GM12878 (cell line): ENCODE data around the gene HJV. TPM values are rescaled to one million over a fixed set of nuclear protein-coding genes. Genes with fewer than 3 reads are reported as not detected.
A peak's percentile ranks its signal among the peaks of the same experiment; 100 is the strongest.

Experiments used
- ATAC-seq: fragments of 200-7000 bp; cut with Tn5 transposase; 3 replicates; pipeline ENCODE4 v1.9.1; 2020; ENCODE audit warnings: mild to moderate bottlenecking, moderate library complexity
- BruUV-seq: library from RNA; stranded (reverse); fragments of 400-500 nt; replicated peaks from 2 replicates; lab custom pipeline; 2021; lab: Mats Ljungman, UMichigan
- CTCF ChIA-PET: fragments of 300-600 bp; sonication (Branson Sonifier 250); formaldehyde crosslinking; extraction: SDS; loops from one replicate; lab custom pipeline; 2021; ENCODE audit warnings: inconsistent platforms; lab: Yijun Ruan, JAX
- POLR2A ChIA-PET: fragments of 350-600 bp; formaldehyde crosslinking; extraction: SDS; loops from one replicate; lab custom pipeline; 2021; ENCODE audit warnings: inconsistent platforms; lab: Charles Lee
- RAD21 ChIA-PET: fragments of 300-600 bp; sonication (Branson Sonifier 250); formaldehyde crosslinking; loops from one replicate; lab custom pipeline; 2023; ENCODE audit warnings: antibody characterized with exemption; ENCODE audit not compliant: unreplicated experiment; lab: Charles Lee
- SMC1A ChIA-PET: fragments of 300-600 bp; sonication (Branson Sonifier 250); formaldehyde crosslinking; loops from one replicate; lab custom pipeline; 2023; ENCODE audit not compliant: unreplicated experiment, uncharacterized antibody; lab: Charles Lee
- DNase-seq: peaks from one replicate; pipeline ENCODE4 v3.0.0-alpha.2; 2011; ENCODE audit warnings: low read depth, low spot score
- FAIRE-seq: peaks from 3 replicates; lab custom pipeline; 2011; peaks lifted over from hg19 to GRCh38; lab: Jason Lieb, UNC
- H2AFZ ChIP-seq: 2 replicates; pipeline ENCODE4 v1.6.0; 2011; ENCODE audit warnings: low read depth, low read length, control low read depth; ENCODE audit not compliant: control insufficient read depth
- H3K27ac ChIP-seq: 2 replicates; pipeline ENCODE4 v1.5.1; 2011; ENCODE audit warnings: control low read depth; ENCODE audit not compliant: control insufficient read depth, insufficient read depth
- H3K27me3 ChIP-seq, 2 experiments: replicated peaks in 1 of 2; 2 replicates each; pipeline versions ENCODE4 v1.6.0 to v1.6.1; 2011; ENCODE audit warnings: low read length in 1 of 2; ENCODE audit not compliant: control insufficient read depth in 2 of 2, insufficient read depth in 2 of 2
- H3K36me3 ChIP-seq, 2 experiments: 2 replicates each; pipeline ENCODE4 v1.5.1; 2011; ENCODE audit warnings: low read length in 1 of 2; ENCODE audit not compliant: control insufficient read depth in 2 of 2, insufficient read depth in 2 of 2
- H3K4me1 ChIP-seq: 2 replicates; pipeline ENCODE4 v1.6.1; 2011; ENCODE audit warnings: mild to moderate bottlenecking, low read length, moderate library complexity, mixed read lengths; ENCODE audit not compliant: control insufficient read depth, insufficient read depth
- H3K4me2 ChIP-seq: 2 replicates; pipeline ENCODE4 v1.6.0; 2011; ENCODE audit warnings: control low read depth; ENCODE audit not compliant: control insufficient read depth, insufficient read depth
- H3K4me3 ChIP-seq: fragments of 200-600 bp; sonication (generic); 2 replicates; pipeline ENCODE4 v1.5.1; 2016
- H3K79me2 ChIP-seq: 2 replicates; pipeline ENCODE4 v1.6.0; 2011; ENCODE audit warnings: low read length; ENCODE audit not compliant: control insufficient read depth, insufficient read depth
- H3K9ac ChIP-seq: 2 replicates; pipeline ENCODE4 v1.8.0; 2011; ENCODE audit warnings: low read length, control low read depth, mixed read lengths; ENCODE audit not compliant: control insufficient read depth, insufficient read depth
- H3K9me3 ChIP-seq: replicated peaks from 3 replicates; pipeline ENCODE4 v1.5.1; 2011; ENCODE audit warnings: mild to moderate bottlenecking, low read length; ENCODE audit not compliant: control insufficient read depth, insufficient read depth
- H4K20me1 ChIP-seq: 2 replicates; pipeline ENCODE4 v1.6.0; 2011; ENCODE audit not compliant: control insufficient read depth, insufficient read depth
- CTCF ChIP-seq, 3 experiments: IDR thresholded peaks in 2 of 3; conservative IDR thresholded peaks in 1 of 3; 2 replicates each; pipeline ENCODE4 v1.5.1; 2011; ENCODE audit warnings: low read depth in 3 of 3, low read length in 3 of 3, mild to moderate bottlenecking in 3 of 3, control low read depth in 2 of 3, moderate library complexity in 2 of 3, inconsistent platforms in 1 of 3, mixed read lengths in 1 of 3; ENCODE audit not compliant: control insufficient read depth in 2 of 3, insufficient read depth in 1 of 3; ENCODE audit errors: extremely low read depth in 1 of 3
- GABPA ChIP-seq: IDR thresholded peaks from 2 replicates; pipeline ENCODE4 v1.6.1; 2014; ENCODE audit warnings: antibody characterized with exemption, low read depth, mild to moderate bottlenecking, inconsistent platforms
- IKZF2 ChIP-seq, 2 experiments: fragments of 450-650 bp; IDR thresholded peaks; 2 replicates each; pipeline ENCODE4 v1.6.1; 2017; ENCODE audit warnings: mild to moderate bottlenecking in 2 of 2, moderate library complexity in 2 of 2
- JUNB ChIP-seq: IDR thresholded peaks from 2 replicates; pipeline ENCODE4 v1.6.1; 2016; ENCODE audit warnings: antibody characterized with exemption, mild to moderate bottlenecking
- LARP7 ChIP-seq: fragments of 450-650 bp; IDR thresholded peaks from 2 replicates; pipeline ENCODE4 v1.6.1; 2017; ENCODE audit warnings: mild to moderate bottlenecking
- NR2F1 ChIP-seq: fragments of 450-650 bp; conservative IDR thresholded peaks from 2 replicates; pipeline ENCODE4 v1.6.1; 2017; ENCODE audit warnings: mild to moderate bottlenecking
- NRF1 ChIP-seq: conservative IDR thresholded peaks from 2 replicates; pipeline ENCODE4 v1.6.1; 2011; ENCODE audit warnings: mild to moderate bottlenecking, low read depth, low read length, improper control_type of control experiment
- RAD21 ChIP-seq: IDR thresholded peaks from 2 replicates; pipeline ENCODE4 v1.6.1; 2011; ENCODE audit warnings: mild to moderate bottlenecking, low read depth, low read length, moderate library complexity; ENCODE audit not compliant: insufficient read depth
- RAD51 ChIP-seq: fragments of 450-650 bp; IDR thresholded peaks from 2 replicates; pipeline ENCODE4 v1.6.1; 2016; ENCODE audit warnings: moderate library complexity, mild to moderate bottlenecking, inconsistent platforms
- SKIL ChIP-seq: fragments of 450-650 bp; IDR thresholded peaks from 2 replicates; pipeline ENCODE4 v1.6.1; 2017; ENCODE audit warnings: mild to moderate bottlenecking, low read depth, inconsistent platforms; ENCODE audit not compliant: poor library complexity, severe bottlenecking
- SMC3 ChIP-seq: IDR thresholded peaks from 2 replicates; pipeline ENCODE4 v1.6.1; 2011; ENCODE audit warnings: low read length, improper control_type of control experiment, borderline replicate concordance
- ZNF592 ChIP-seq: fragments of 450-650 bp; IDR thresholded peaks from 2 replicates; pipeline ENCODE4 v1.6.1; 2017; ENCODE audit warnings: mild to moderate bottlenecking, moderate library complexity
- WGBS: methylation state at CpG from one replicate; pipeline ENCODE4 v1.1.6; 2016; ENCODE audit warnings: low lambda C conversion rate; ENCODE audit not compliant: insufficient replicate concordance, insufficient coverage; ENCODE audit errors: missing lambda C conversion rate; 5-methylcytosine and 5-hydroxymethylcytosine counted together
- in situ Hi-C: fragments of 300-500 bp; cut with MboI; formaldehyde crosslinking; loops from 9 replicates; pipeline ENCODE4 v1.14.3; 2018; ENCODE audit warnings: mixed read lengths
- intact Hi-C: fragments of 100-400 bp; cut with micrococcal nuclease; formaldehyde crosslinking; loops from one replicate; pipeline ENCODE4 v1.14.2; 2022; ENCODE audit not compliant: unreplicated experiment
- polyA plus RNA-seq, 11 experiments: library from polyadenylated mRNA; depleted of rRNA in 4 of 11; unstranded in 6 of 11; stranded (reverse) in 5 of 11; fragments of >200 nt; fragmentation: Nextera tagmentation in 4 of 11; fragmentation: Illumina TruSeq in 1 of 11; extraction: Ambion mirVana in 4 of 11; extraction: Trizol in 1 of 11; gene quantifications; 1 replicate in 1 of 11; 2 replicates in 10 of 11; pipeline versions ENCODE4 v1.2.1 to v1.2.3, GENCODE V29; 2011 to 2016; ENCODE audit warnings: inconsistent platforms in 2 of 11, missing spikeins in 2 of 11, low read depth in 1 of 11
- total RNA-seq, 4 experiments: library from RNA; depleted of rRNA in 3 of 4; stranded (reverse); fragments of >200 nt in 3 of 4; fragmentation: Illumina TruSeq in 1 of 4; extraction: Trizol in 1 of 4; gene quantifications; 2 replicates each; pipeline versions ENCODE4 v1.2.1 to v1.2.3, GENCODE V29; 2013 to 2021

Gene HJV
- total and polyA plus RNA-seq, 10 of the 15 experiments (the other 5 are each of a cell fraction or from before 2014, with no cell fraction given) = not detected

DNA sequence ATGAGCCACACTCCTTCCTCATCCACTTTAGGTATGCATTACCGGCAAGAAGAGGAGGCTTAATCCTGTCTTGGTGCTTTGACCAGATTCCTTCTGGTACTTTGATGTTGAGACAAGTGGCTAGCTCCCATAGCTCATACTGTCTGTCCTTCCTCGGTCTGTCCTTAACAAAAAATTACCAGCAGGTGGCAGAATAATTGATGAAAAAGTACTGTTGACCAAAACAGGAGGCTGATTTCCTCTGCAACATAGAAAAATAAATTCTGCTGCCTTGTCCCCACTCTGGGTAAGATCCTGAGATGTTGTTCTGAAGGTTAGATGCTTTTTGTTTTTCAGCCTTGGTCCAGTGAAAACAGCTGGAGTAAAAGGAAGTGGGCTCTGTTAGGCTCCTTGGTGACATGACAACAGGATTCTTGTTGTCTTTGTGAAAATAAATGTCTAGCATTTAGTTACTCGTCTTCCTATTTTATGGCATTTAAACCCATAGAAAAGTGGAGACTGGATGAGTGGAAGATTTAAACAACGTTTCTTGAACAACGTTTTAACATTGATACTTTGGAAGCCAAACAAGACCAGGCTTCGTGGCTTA lies 11.2 kb upstream of the HJV start:
- Histone ChIP-seq H3K4me2 (no peak overlapping the region), H3K27ac (no peak overlapping the region), H3K9me3 (no peaks in the 10 kb centered on the region), H3K36me3 (no peaks in the 10 kb centered on the region), H3K4me3 (no peak overlapping the region), H2AFZ (peak overlapping the region; percentile 35; the same call in 1 of the 2 replicates), H4K20me1 (no peaks in the 10 kb centered on the region), H3K4me1 (no peaks in the 10 kb centered on the region; the same call in 1 of the 2 replicates), H3K27me3 (no peaks in the 10 kb centered on the region), H3K79me2 (no peaks in the 10 kb centered on the region), H3K9ac (no peak overlapping the region)
- DNase-seq = peak; percentile 23
- no TSS peak for BruUV-seq
- peak; percentile 26 for ATAC-seq
- ChIA-PET POLR2A (interaction anchor here (0.7 to 1.1 kb wide), 5 partner anchors 10 to 93 kb away, joined by 3 to 6 read pairs (median 3); no protein-coding TSS in a partner anchor), SMC1A (interaction anchor here (1.2 to 3.4 kb wide), 7 partner anchors 11 to 55 kb away, joined by 3 to 21 read pairs (median 7); partner anchors contain the start of gene HJV), CTCF (interaction anchor here (0.5 to 9.5 kb wide), 23 partner anchors 9 to 341 kb away, joined by 3 to 70 read pairs (median 5); partner anchors contain the start of genes HJV, LIX1L, PIAS3 and RBM8A), RAD21 (interaction anchor here (0.6 to 2.1 kb wide), 12 partner anchors 11 to 104 kb away, joined by 3 to 8 read pairs (median 3); partner anchors contain the start of genes ANKRD34A and POLR3GL)
- no peak for FAIRE-seq
- intact Hi-C loops = no loop called here
- in situ Hi-C loops = no loop called here
- peak; percentile 16 for TF ChIP-seq SKIL
- TF ChIP-seq NRF1 = no peak
- TF ChIP-seq CTCF (IDR thresholded peaks at IDR 0.05 in 2 of 3, conservative IDR thresholded peaks at IDR 0.05 in 1 of 3; ENCODE audit: control insufficient read depth in 2 of 3, extremely low read depth in 1 of 3, insufficient read depth in 1 of 3, low read depth in 3 of 3, low read length in 3 of 3) = peak; percentile 45 to 50 (median 48); a peak in 5 of 6 replicates
- TF ChIP-seq RAD51 = no peak
- no peak for TF ChIP-seq JUNB
- peak; percentile 44; the same call in 1 of the 2 replicates for TF ChIP-seq SMC3
- no peak for TF ChIP-seq ZNF592
- TF ChIP-seq IKZF2 (IDR thresholded peaks at IDR 0.05) = no peak
- no peak for TF ChIP-seq GABPA
- no peak for TF ChIP-seq NR2F1
- TF ChIP-seq RAD21 = peak; percentile 41
- TF ChIP-seq LARP7 = no peak
- WGBS = 21% methylated on average over 6 of the region's 6 CpGs
